Mesothelial cell of epicardium (in vitro differentiated cells): ENCODE measurements around the gene ACE2. TPM values are rescaled to one million over a fixed set of nuclear protein-coding genes. Genes with fewer than 3 reads are reported as not detected.

ENCODE experiments used
- DNase-seq, 2 experiments: peaks; one replicate each; pipeline ENCODE4 v3.0.0; 2021; ENCODE audit warnings: low spot score in 2 of 2; ENCODE audit not compliant: unreplicated experiment in 2 of 2
- H3K27ac Mint-ChIP-seq: 2 replicates; pipeline ENCODE4 v1.8.0; 2021; ENCODE audit warnings: mixed read lengths
- H3K27me3 Mint-ChIP-seq: 2 replicates; pipeline ENCODE4 v1.8.0; 2021; ENCODE audit warnings: low read depth, mixed read lengths
- H3K36me3 Mint-ChIP-seq: 2 replicates; pipeline ENCODE4 v1.8.0; 2021; ENCODE audit warnings: mixed read lengths
- H3K4me1 Mint-ChIP-seq: 2 replicates; pipeline ENCODE4 v1.8.0; 2021; ENCODE audit warnings: mixed read lengths
- H3K4me3 Mint-ChIP-seq: 2 replicates; pipeline ENCODE4 v1.8.0; 2021; ENCODE audit warnings: mild to moderate bottlenecking, moderate library complexity, mixed read lengths
- H3K9me3 Mint-ChIP-seq: 2 replicates; pipeline ENCODE4 v1.8.0; 2021; ENCODE audit warnings: mixed read lengths
- total RNA-seq: library from RNA; stranded (reverse); gene quantifications from 3 replicates; pipeline ENCODE4 v1.2.1, GENCODE V29; 2021
- TF ChIP-seq, protein P1 (sequence below): fragments of 200-600 bp; sonication (generic); IDR thresholded peaks from one replicate; pipeline ENCODE4 v1.5.0; 2021; ENCODE audit warnings: antibody characterized with exemption; ENCODE audit not compliant: unreplicated experiment

Gene ACE2
- total RNA-seq, 1 donor from 2014 or later, result 0.25 TPM

DNA sequence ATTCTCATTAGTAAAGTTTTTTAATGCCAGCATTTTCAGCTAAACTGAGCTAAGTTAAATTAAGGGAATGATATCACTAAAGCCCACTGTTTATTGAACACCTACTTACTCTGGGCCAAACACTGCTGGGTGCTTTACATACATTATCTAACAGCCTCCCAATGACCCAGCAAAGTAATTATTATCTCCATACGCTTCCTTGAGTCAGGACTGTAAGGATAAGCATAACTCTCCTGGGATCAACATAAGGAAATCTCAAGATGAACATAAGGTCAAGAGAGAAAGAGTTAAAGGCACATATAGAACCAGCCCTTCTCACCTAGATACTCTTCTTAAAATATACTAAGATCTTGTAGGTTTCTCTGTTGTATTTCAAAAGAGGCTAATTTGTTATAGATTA lies 86.5 kb downstream of the ACE2 start:
- Mint-ChIP-seq H3K4me3 (no peak overlapping the region), H3K27me3 (peaks cover 4% of the 10 kb centered on the region), H3K9me3 (no peaks in the 10 kb centered on the region), H3K36me3 (no peaks in the 10 kb centered on the region), H3K27ac (no peak overlapping the region), H3K4me1 (peaks cover 12% of the 10 kb centered on the region)
- TF ChIP-seq, protein P1, sequence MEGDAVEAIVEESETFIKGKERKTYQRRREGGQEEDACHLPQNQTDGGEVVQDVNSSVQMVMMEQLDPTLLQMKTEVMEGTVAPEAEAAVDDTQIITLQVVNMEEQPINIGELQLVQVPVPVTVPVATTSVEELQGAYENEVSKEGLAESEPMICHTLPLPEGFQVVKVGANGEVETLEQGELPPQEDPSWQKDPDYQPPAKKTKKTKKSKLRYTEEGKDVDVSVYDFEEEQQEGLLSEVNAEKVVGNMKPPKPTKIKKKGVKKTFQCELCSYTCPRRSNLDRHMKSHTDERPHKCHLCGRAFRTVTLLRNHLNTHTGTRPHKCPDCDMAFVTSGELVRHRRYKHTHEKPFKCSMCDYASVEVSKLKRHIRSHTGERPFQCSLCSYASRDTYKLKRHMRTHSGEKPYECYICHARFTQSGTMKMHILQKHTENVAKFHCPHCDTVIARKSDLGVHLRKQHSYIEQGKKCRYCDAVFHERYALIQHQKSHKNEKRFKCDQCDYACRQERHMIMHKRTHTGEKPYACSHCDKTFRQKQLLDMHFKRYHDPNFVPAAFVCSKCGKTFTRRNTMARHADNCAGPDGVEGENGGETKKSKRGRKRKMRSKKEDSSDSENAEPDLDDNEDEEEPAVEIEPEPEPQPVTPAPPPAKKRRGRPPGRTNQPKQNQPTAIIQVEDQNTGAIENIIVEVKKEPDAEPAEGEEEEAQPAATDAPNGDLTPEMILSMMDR, result no peak
- no peak for DNase-seq

DNA sequence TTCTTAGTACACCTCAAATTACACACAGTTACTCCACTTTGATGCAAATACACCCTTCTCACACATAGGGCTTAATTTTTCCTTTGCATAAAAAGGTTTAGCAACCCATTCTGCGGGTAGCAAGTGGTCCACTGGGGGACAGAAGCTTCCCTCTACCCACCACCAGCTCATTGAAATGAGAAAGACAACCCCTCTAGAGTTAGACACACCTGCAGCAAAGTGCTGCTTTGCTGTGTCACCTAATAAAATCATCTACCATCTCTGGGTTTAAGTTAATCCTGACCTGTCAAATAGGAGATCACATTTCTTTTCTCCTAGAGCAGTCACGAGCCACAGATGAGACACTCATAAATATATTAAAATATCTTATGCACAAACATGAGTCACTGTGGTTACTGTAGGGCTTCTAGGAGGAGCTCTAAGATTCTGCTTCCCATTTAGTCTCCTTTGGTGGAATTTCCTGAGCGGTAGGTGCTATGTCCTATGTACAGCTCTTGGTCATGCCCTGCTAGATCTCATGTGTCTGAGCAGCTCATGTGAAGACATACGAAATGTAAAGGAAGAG lies 88.3 kb downstream of the ACE2 start:
- Mint-ChIP-seq H3K9me3 (no peaks in the 10 kb centered on the region), H3K27ac (no peak overlapping the region), H3K36me3 (no peaks in the 10 kb centered on the region), H3K4me3 (no peak overlapping the region), H3K27me3 (peaks cover 4% of the 10 kb centered on the region), H3K4me1 (peaks cover 6% of the 10 kb centered on the region)
- TF ChIP-seq, protein P1, result no peak
- no peak for DNase-seq

DNA sequence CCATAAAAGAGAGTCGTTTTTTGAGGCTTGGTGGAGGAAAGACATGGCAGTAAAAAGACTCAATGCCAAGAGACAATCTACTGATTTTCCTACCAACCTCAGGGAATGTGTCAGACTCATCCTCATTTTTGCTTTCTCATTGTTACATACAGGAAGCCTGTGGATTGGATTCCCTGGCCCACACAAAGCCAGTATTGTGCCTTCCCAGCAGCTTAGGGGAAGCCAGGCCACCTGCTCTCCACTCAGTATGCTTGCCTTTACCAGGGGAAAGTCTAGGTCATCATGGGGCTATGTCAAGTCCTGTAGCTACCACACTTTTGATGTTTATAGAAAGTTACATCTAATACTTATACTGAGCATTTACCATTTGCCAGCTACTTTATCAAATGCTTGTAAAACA lies 89.2 kb downstream of the ACE2 start:
- peaks cover 4% of the 10 kb centered on the region for H3K27me3 Mint-ChIP-seq
- no peak overlapping the region for H3K4me3 Mint-ChIP-seq
- no peak overlapping the region for H3K27ac Mint-ChIP-seq
- H3K4me1 Mint-ChIP-seq, result peaks cover 6% of the 10 kb centered on the region
- H3K36me3 Mint-ChIP-seq, result no peaks in the 10 kb centered on the region
- no peak for DNase-seq
- TF ChIP-seq, protein P1, result no peak
- no peaks in the 10 kb centered on the region for H3K9me3 Mint-ChIP-seq

Other genes with a start within 250 kb of the ACE2 start
- gene VEGFD, start 216.5 kb downstream of the ACE2 start, total RNA-seq, result 0.40 to 1.1 TPM (median 0.70 TPM) in 3 replicates
- 27.6 to 28.8 TPM (median 28.7 TPM) in 3 replicates for gene PIR, start 107.6 kb downstream of the ACE2 start, total RNA-seq
- not detected in 3 replicates for gene BMX, start 100.2 kb downstream of the ACE2 start, total RNA-seq
- gene CLTRN, start 63.8 kb upstream of the ACE2 start, total RNA-seq, result 1.2 to 1.8 TPM (median 1.4 TPM) in 3 replicates
- 24.0 to 25.3 TPM (median 24.7 TPM) in 3 replicates for gene CA5B, start 137.3 kb upstream of the ACE2 start, total RNA-seq
- 20.4 to 22.4 TPM (median 21.5 TPM) in 3 replicates for gene ZRSR2, start 189.5 kb upstream of the ACE2 start, total RNA-seq